Rectal smooth muscle tissue (tissue), 1 donor: ENCODE measurements around the gene SERTAD1.

ENCODE experiments used
- H3K27ac ChIP-seq: one replicate; pipeline ENCODE4 v1.7.0; 2013; ENCODE audit warnings: low read depth, low read length, inconsistent platforms
- H3K27me3 ChIP-seq: one replicate; pipeline ENCODE4 v1.7.0; 2013; ENCODE audit warnings: low read length; ENCODE audit not compliant: control insufficient read depth, insufficient read depth
- H3K36me3 ChIP-seq: one replicate; pipeline ENCODE4 v1.7.0; 2013; ENCODE audit warnings: low read length; ENCODE audit not compliant: control insufficient read depth, insufficient read depth
- H3K4me1 ChIP-seq: one replicate; pipeline ENCODE4 v1.7.0; 2013; ENCODE audit warnings: low read length; ENCODE audit not compliant: control insufficient read depth, insufficient read depth
- H3K4me3 ChIP-seq: one replicate; pipeline ENCODE4 v1.7.0; 2013; ENCODE audit warnings: low read length
- H3K9ac ChIP-seq: one replicate; pipeline ENCODE4 v1.7.0; 2013; ENCODE audit warnings: low read length

The SERTAD1 gene

GRCh38 chr19:40424637-40425449 lies 949 bp downstream of the SERTAD1 start:
- H3K27ac ChIP-seq, result peak overlapping the region; percentile 97

DNA sequence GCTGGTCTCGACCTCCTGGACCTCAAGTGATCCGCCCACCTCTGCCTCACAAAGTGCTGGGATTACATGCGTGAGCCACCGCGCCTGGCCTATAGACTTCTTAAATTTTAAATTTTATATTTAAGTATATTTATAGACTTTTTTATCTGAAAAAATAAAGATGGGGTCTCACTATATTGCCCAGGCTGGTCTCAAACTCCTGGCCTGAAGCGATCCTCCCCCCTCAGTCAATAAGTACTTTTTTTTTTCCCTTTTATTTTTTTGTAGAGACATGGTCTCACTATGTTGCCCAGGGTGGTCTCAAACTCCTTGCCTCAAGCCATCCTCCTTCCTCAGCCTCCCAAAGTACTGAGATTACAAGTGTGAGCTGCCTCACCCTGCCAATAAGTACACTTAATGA lies 1.9 kb downstream of the SERTAD1 start:
- Histone ChIP-seq H3K36me3 (no peaks in the 10 kb centered on the region), H3K27ac (peak overlapping the region; percentile 24), H3K9ac (no peak overlapping the region), H3K4me1 (peaks cover 24% of the 10 kb centered on the region), H3K4me3 (no peak overlapping the region), H3K27me3 (no peaks in the 10 kb centered on the region)

More at GRCh38 chr19:40424637-40425449, 949 bp downstream of the SERTAD1 start:
- Histone ChIP-seq H3K27me3 (no peaks in the 10 kb centered on the region), H3K36me3 (no peaks in the 10 kb centered on the region), H3K9ac (peak overlapping the region; percentile 97), H3K4me1 (peaks cover 24% of the 10 kb centered on the region), H3K4me3 (peak overlapping the region; percentile 98)

DNA sequence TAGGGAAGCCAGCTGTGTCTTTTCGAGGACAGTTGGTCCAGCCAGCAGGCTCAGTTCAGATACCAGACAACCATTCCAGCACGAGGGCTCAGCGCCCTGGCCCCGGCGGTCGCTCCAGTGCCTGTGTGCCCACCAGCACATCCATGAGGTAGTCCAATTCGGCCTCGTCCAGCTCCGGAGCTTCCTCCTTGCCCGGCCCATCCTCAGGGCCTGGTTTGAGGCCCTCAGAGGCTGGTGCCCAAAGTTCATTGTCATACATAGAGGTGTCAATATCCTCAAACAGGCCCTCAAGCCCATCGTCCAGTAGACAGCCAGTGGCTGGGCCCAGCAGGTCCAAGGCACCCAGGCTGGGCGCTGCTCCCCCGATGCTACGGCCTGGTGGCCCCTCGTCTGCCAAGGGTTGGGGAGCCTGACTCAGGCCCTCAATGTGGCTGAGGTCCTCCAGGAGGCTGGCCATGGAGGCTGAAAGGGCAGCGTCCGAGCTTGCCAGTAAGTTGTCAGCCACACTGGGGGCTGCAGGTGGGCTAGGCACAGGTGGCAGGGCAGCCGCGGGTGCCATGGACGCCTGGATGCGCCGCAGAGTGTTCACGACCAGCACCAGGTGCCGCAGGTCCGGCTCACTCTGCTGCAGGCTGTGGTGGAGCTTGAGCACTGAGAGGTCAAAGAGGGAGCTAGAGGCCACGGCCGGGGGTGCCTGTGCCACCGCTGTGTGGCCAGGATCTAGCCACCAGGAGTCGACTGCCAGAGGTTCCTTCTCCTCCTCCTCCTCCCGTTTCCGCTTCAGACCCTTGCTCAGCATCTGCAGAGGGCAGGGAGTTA lies 2.8 kb downstream of the SERTAD1 start:
- Histone ChIP-seq H3K4me1 (peaks cover 24% of the 10 kb centered on the region), H3K4me3 (no peak overlapping the region), H3K36me3 (no peaks in the 10 kb centered on the region), H3K9ac (no peak overlapping the region), H3K27me3 (no peaks in the 10 kb centered on the region), H3K27ac (peak overlapping the region; percentile 99)

- H3K4me3 ChIP-seq, result no peak overlapping the region
- no peaks in the 10 kb centered on the region for H3K27me3 ChIP-seq
- H3K4me1 ChIP-seq, result peaks cover 24% of the 10 kb centered on the region
- no peak overlapping the region for H3K9ac ChIP-seq
- H3K27ac ChIP-seq, result peak overlapping the region; percentile 99
- H3K36me3 ChIP-seq, result no peaks in the 10 kb centered on the region
Observed at GRCh38 chr19:40421993-40422747, 3.6 kb downstream of the SERTAD1 start.

DNA sequence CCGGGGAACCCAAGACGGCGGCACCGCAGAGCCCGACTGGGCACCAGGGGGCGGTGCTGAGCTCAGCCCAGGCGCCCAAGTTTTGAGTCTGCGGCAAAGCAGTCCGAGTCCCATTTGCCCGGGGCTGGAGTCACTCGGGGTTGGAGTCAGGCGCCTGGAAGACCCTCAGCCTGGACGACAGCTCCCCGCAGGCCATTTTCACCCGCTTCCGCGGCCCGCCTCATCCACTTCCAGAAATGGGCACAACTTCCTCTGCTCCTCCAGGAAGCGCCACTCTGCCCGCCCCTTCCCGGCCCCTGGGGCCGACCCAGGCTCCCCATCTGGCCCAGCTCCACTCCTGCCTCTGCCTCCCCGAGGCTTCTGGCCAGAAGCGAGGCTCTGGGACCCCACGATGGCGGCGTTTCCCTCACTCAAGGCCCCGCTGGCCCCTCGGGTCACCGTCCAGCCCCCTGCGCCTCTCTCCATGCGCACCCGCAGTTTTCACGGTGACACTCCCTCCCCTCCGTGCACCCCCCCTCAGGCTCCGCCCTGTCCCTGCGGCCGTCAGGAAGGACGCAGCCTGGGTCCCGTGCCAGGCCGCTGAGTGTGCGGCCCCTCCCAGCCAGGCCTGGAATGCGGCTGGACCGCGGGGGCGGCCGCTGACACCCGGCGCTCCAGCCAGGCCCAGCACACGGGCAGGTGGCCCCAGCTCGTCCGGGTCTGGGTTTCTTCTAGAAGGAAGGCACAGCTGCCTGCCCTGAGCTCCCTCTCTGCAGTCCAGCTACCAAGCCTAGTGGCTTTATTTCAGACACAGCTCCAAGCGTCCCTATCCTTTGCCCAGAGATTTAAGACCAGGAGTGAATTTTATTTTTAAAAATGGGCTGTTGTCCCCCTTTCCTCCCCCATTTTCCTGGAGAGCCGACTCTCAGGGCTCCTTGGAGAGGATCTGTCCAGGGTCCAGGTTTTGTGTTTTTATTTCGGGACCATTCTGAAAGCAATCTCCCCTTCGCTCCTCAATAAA lies 4.7 kb downstream of the SERTAD1 start:
- Histone ChIP-seq H3K36me3 (no peaks in the 10 kb centered on the region), H3K27me3 (no peaks in the 10 kb centered on the region), H3K4me1 (peaks cover 24% of the 10 kb centered on the region), H3K27ac (peak overlapping the region; percentile 99), H3K9ac (peak overlapping the region; percentile 94), H3K4me3 (peak overlapping the region; percentile 86)

DNA sequence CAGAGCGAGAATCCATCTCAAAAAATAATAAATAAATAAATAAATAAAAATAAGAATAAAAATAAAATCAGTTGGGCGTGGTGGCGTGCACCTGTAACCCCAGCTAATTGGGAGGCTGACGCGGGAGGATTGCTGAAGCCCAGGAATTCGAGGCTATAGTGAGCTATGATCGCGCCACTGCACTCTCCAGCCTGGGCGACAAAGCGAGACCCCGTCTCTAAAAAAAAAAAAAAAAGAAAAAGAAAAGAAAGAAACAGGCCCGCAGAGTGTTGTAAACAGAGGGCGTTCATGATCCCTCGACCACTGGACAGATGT lies 5.4 kb downstream of the SERTAD1 start:
- H3K27me3 ChIP-seq, result no peaks in the 10 kb centered on the region
- peak overlapping the region; percentile 86 for H3K4me3 ChIP-seq
- H3K27ac ChIP-seq, result peak overlapping the region; percentile 99
- H3K36me3 ChIP-seq, result no peaks in the 10 kb centered on the region
- peak overlapping the region; percentile 94 for H3K9ac ChIP-seq
- peaks cover 24% of the 10 kb centered on the region for H3K4me1 ChIP-seq

DNA sequence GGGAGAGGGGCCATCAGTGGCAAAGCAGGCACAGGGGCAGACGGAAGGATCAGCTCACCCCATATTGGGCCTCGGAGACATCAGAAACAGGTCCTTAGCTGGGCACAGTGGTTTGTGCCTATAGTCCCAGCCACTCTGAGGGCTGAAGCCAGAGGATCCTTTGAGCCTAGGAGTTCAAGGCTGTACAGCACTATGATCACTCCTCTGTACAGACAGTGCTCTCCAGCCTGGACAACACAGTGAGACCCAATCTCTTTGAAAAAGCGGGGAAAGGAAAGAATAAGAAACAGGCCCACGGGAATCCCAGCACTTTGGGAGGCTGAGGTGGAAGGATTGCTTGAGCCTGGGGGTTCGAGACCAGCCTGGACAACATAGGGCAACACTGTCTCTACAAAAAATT lies 6.0 kb downstream of the SERTAD1 start:
- Histone ChIP-seq H3K36me3 (no peaks in the 10 kb centered on the region), H3K27ac (no peak overlapping the region), H3K9ac (no peak overlapping the region), H3K4me1 (peaks cover 21% of the 10 kb centered on the region), H3K4me3 (no peak overlapping the region), H3K27me3 (no peaks in the 10 kb centered on the region)

GRCh38 chr19:40419066-40419612 lies 6.7 kb downstream of the SERTAD1 start:
- H3K4me1 ChIP-seq, result peaks cover 17% of the 10 kb centered on the region
- H3K27ac ChIP-seq, result no peak overlapping the region
- H3K4me3 ChIP-seq, result no peak overlapping the region

DNA sequence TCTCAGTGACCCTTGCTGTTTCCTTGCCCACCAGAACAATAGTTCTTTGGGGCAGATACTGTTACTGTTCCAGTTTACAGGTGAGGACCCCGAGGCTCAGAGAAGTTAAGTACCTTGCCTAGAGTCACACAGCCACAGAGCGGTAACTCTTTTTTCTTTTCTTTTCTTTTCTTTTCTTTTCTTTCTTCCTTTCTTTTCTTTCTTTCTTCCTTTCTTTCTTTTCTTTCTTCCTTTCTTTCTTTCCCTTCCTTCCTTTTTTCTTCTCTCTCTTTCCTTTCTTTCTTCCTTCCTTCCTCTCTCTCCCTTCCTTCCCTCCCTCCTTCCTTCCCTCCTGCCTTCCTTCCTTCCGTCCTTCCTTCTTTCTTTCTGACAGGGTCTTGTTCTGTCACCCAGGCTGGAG lies 7.8 kb downstream of the SERTAD1 start:
- Histone ChIP-seq H3K36me3 (no peaks in the 10 kb centered on the region), H3K27ac (peak overlapping the region; percentile 14), H3K27me3 (no peaks in the 10 kb centered on the region), H3K9ac (no peak overlapping the region), H3K4me3 (no peak overlapping the region), H3K4me1 (peaks cover 15% of the 10 kb centered on the region)

More at GRCh38 chr19:40419066-40419612, 6.7 kb downstream of the SERTAD1 start:
- no peaks in the 10 kb centered on the region for H3K36me3 ChIP-seq
- H3K9ac ChIP-seq, result no peak overlapping the region
- no peaks in the 10 kb centered on the region for H3K27me3 ChIP-seq

DNA sequence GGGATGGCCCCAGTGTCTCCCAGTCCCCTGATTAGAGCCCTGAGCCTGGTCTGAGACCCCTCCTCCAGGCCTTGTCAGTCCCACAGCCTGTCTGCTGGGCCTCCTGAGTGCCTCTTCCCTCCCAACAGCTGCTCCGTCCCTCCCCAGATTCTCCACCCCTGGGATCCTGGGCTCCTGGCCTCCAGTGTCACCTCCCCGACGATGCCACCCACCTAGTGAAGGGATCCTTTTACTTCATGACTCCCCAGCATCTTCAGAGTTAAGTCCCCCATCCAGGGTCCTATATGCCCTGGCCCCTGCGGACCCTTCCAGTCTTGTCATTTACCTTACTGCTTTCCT lies 8.2 kb downstream of the SERTAD1 start:
- H3K4me3 ChIP-seq, result no peak overlapping the region
- H3K4me1 ChIP-seq, result peaks cover 11% of the 10 kb centered on the region
- no peaks in the 10 kb centered on the region for H3K27me3 ChIP-seq
- H3K9ac ChIP-seq, result no peak overlapping the region
- peak overlapping the region; percentile 43 for H3K27ac ChIP-seq
- H3K36me3 ChIP-seq, result no peaks in the 10 kb centered on the region

GRCh38 chr19:40416918-40417642 lies 8.7 kb downstream of the SERTAD1 start:
- Histone ChIP-seq H3K36me3 (no peaks in the 10 kb centered on the region), H3K4me1 (peaks cover 7% of the 10 kb centered on the region), H3K27me3 (no peaks in the 10 kb centered on the region), H3K9ac (no peak overlapping the region), H3K27ac (peak overlapping the region; percentile 43), H3K4me3 (no peak overlapping the region)
